SIG-M5 (cell line): ENCODE data around the gene SLC7A11.

ENCODE experiments used
- DNase-seq: peaks from one replicate; lab custom pipeline; 2025; lab: John Stamatoyannopoulos, UW

Gene SLC7A11

DNA sequence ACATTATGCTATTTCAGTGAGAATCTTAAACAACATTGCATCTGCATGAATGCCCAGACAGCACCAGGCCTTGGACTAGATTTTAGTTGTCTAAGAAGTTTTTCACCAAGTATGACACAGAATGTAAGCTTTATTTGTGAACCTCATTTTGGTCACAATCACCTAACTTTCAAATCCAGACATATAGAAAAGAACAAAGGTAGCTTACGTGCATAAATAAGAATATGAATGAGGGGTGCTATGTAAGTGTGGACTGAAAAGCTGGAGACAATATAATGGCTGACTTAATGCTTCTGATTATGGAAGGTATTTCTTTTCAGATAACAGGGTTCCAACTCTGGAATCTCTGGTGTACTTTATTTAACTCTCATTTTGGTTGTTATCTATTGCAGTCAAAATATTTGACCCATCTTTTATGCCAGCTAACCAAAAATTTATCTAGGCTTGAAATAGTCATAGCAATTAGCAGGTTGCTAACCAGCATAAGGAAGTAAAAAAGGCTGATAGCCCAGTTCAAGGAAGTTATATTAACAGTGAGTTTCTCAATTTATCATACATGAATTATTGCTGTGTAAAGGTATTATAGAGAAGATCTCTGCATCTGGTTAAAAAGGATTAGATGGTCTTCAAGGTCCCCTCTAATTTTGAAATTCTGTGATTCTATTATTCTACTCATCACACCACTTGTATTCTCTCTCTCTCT is 36.5 kb downstream of the SLC7A11 start:
- no peak for DNase-seq

DNA sequence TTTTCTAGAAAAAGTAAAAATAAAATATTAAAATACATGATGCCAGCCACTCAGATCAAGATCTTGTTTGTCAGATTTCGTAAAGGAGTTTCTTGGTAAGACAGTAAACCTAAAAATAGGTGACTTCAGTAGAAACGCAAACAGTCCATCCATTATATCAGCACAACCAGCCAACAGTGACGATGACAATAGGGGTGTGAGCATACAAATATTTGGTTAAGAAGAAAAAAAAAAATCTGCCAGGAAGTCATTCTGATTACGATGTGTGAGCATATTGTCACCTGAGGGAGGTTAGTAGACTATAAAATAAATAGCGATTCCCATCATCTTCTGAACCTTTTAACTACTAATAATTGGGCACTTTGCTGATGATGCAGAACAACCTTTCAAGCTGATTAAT is 37.6 kb downstream of the SLC7A11 start:
- no peak for DNase-seq

DNA sequence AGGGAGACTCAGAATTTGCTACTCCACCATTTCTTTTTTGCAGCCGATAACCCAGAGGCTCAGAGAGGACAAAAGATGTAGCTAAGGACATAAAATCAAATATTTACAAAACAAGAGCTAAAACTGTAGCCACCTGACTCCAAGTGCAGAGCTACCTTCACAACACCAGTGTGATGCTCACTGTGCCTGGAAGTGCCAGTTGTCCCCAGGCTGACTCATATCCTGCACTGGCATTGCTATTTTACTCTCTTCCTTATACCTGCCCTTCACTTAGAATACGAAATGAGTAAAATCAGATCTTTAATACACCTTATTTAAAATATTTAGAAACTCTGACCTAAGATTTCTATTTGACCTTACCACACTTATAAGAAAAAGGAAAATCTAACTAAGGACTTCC is 39.5 kb downstream of the SLC7A11 start:
- DNase-seq = no peak

DNA sequence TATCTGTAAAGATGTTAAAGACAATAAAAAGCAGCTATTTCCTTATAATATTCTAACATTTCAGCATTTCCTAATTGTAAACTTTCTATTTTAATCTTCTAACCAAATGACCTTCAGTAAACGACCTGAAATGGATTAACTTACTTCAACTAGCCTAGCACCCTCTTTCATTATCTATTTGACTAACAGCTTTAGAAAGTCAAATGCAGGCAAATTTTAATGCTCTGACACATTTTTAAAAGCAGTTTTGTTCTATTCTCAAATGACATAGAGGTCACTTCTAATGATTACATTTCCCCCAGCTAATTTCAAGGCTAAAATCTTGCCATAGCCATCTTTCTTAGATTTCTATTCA is 41.9 kb downstream of the SLC7A11 start:
- no peak for DNase-seq

DNA sequence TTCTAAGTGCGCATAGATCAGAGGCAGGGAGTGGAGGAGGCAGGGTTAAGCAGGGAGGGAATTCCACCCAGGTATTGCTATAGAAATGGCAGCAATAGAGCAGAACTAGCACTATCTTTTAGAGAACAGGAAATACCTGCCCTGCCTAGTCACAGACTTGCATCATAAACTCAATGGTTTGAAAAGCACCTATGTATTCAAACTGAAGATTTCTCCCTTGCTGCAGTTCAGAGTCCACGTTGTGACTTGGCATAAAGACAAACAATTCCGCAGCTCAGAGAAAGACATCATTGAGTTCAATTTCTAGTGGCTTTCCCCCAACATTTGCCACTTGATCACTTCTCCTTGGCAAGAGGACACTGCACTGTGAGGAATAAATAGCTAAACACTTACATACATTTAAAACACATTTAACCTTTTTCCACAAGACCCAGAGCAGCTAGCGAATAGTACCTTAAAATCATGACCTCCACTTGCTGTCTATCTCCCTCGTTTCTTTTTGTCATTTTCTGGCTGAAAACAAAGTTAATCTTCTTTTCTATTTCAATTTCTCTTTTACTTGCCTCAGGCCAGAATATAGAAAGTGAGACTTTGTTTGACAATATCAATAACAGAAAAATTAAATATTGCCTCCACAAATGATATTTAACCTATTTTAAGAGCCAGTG is 42.4 kb downstream of the SLC7A11 start:
- no peak for DNase-seq

DNA sequence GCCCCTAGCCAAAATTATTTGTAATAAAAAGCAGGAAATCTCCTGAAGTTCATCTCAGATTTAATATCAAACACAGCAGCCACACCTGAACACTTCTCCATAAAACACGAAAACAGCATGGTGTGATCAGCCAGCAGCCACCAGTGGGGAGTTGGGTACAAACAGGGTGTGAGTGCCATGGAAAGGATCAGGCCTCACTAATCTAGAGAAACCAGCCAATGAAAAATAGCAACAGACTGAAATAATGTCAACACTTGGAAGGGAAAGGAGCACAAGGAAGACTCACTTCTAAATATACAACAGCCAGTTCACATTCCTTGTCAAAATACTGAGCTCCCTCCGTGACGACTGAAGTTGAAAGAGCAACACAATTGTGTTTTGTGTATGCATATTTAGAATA is 46.0 kb downstream of the SLC7A11 start:
- no peak for DNase-seq

DNA sequence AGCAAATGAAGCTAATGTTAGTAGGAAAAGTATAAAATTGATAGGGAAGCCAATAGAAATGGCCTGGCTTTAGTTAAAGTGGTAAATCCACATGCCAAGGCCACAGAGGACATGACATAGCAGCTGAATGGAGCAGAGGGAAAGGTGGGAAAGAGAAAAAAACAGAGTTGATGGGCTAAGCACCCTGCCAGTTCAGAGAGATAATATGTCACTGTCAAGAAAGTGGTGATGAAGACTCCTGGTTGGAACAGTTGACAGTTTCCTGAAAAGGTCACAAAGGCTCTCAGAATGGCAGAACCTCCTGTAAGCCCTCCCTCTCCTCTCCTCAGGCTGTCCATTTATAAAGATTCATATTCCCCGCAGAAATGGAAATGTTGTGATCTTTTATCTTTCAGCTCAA is 48.2 kb downstream of the SLC7A11 start:
- DNase-seq = no peak

DNA sequence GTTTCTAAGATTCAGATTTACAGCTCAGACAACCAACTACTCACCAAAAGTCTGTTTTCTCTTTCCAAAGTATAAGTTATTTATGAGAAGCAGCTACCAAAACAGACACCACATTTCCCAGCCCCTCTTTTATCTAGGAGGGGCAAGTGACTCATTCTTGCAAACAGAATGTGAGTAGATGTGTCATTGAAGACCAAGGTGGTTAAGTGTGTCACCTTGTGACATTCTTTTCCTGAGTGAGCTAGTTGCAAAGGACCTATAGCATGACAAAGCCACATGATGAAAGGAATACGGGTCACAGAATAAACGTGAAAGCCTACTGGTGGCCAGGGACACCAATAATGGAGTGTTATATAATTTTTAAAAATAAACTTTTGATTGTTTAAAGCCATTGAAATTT is 50.0 kb downstream of the SLC7A11 start:
- no peak for DNase-seq

DNA sequence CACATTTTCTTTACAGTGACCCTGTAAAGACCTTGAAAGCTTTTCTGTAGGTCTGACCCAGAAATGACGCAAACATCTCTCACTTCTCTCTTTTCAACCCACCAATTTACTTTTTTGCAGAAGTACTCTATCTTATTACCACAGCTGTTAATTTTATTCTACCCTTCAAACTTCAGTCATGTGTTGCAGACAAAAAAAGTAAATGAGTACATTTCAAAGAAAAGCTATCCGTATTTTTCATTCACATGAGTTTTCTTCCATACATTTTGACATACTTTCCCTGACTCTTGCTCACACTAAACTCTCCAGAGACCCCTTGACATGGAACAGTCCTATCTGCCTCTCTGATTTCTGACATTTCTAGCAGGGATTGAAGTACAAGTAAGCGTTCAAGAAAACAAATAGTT is 51.7 kb downstream of the SLC7A11 start:
- DNase-seq = peak; percentile 82

DNA sequence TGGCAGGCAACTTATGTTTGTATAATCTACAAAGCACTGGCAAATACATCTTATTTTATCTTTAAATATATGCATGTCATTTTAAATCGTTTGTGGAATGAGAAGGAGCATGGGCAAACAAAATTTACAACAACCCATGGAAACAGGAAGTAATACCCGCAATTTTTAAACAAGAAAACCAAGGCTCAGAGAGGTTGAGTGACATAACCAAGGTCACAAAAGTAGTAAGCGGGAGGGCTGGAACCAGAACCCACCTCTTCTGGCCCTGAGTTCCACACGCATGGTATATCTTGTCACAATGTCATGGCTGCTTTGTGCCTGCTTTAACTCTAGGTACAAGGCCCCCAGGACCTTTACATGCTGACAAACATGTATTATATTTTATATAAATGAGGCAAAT is 52.9 kb downstream of the SLC7A11 start:
- peak; percentile 2 for DNase-seq

DNA sequence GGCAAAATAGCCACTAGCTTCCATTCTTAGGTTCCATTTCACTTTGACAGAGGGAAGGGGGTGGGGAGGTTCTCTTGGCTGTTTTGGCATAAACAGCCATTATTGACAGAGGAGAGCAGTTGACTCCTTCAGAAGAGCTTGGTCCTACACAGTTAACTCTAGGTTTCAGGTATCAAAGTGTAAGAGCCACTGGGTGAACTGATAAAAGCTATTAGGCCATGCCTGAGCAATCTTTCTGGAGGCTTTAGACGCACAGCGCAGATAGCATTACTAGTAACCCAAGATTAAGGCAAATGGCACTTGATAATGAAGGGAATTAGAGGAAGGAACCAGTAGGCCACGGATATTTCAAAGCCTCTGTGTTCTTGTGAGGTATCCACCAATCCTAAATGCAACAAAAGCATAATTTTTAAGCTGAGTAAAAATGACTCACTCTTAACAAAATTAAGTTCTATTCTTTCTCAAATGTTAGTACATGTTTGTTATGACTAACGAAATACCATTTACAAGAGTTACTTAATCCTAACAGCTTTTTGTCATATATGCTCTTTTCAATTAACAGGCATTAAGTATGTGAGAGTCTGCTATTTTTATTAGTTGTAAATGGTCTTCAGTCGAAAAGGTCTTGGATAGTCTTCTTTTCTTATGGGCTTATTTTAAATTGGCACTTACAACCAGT is 53.6 kb downstream of the SLC7A11 start:
- no peak for DNase-seq

DNA sequence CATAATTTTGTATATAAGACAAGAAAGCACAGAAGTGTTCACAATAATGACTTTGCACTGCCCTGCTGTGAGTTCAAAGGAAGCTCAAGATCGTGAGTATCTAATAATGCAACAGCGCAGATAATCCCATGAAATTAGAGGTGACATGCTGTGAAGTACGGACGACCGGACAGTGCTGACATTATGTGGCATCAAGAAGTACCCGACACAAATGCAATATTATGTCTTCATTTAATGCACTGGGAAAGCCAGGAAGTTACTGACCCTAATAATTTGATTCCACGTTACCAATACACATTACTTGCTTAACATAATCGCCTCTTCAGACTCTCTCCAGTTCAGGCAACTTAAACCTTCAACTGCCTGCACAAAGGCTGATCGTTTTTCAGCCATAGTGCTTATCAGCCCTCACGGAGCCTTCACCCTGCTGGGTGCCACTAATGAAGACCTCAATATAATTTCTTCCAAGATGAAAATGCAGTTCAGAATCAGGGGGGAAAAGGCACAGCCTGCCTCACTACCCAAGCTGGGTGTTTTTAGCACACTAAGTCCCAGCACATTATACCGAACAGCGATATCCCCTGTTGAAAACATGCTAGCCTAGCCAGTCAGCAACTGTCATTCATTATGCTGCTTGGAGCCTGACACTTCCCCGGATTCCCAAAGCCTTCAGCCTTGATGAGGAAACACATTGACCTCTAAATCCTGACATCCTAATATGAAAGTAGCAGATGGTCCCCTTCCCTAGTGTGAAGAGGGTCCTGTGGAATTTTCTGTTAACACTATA is 56.1 kb downstream of the SLC7A11 start:
- no peak for DNase-seq

DNA sequence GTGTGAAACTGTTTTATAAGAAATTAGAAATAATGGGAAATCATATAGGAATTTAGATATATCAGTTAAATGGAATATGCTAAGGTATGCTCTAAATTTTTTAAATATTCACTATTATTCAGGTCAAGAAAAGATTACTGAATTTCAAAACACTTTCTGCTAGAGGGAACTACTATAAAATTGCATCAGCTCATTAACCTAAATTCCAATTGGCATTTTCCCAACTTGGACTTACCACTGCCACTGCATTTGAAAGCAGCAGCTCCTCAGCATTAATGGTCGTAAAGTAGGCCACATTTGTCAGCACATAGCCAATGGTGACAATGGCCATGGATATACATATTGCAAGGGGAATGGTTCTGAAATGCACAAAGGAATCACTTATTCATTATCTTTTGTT is 57.3 kb downstream of the SLC7A11 start:
- DNase-seq = no peak

DNA sequence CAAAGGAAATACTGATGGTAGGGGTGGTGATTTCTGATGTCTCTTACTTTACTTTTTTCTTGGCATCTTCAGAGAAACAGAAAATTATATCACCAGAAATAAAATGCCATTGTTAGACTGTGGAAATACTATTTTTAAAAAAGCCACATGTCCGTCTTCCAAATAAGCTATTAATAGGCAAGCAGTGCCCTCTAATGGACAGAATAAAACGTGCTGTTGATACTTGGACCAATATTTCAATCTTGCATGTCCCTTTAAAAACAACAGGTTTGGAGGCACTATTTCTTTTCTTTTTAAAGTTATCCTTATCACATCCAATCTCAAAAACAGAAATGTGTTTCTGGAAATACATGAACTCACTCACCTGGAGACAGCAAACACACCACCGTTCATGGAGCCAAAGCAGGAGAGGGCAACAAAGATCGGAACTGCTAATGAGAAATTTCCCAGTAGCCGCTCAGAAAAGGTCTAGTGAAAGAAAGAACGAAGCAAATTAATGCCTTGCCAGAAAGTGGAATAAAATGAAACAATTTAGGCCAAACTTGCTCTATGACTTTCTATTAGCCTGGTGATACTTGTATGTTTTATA is 59.2 kb downstream of the SLC7A11 start:
- DNase-seq = no peak

DNA sequence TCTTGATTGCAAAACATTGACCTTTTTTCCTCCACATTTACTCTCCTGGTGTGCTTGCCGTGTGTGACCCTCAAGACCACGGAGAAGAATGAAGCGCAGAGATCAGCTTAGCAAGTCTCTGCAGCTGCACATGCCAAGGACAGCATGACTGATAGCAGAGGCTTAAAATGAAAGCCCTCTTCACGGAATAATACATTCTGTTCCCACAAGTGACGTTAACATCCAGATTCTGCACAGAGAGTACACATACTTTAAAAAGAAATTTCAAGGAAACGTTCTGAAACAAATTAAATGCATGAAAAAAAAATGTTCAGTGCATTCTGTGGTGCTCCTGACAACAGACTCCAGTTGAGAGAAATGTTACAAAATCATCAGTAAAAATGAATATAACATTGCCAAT is 60.9 kb downstream of the SLC7A11 start:
- DNase-seq = no peak

DNA sequence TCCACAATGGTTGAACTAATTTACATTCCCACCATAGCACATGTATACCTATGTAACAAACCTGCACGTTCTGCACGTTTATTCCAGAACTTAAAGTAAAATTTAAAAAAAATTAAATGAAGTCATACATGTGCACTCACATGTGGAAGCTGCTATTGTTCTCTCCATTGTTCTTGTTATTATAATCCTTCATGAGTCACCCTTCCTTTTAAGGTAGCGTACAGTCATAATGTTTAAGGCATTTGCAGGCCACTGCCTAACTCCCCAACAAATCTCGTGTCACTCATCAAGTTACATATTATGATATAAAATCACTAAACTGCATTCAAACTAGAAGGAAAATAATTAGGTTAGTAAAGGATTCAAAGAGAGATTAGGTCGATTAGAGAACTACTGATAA is 63.6 kb downstream of the SLC7A11 start:
- DNase-seq = no peak

DNA sequence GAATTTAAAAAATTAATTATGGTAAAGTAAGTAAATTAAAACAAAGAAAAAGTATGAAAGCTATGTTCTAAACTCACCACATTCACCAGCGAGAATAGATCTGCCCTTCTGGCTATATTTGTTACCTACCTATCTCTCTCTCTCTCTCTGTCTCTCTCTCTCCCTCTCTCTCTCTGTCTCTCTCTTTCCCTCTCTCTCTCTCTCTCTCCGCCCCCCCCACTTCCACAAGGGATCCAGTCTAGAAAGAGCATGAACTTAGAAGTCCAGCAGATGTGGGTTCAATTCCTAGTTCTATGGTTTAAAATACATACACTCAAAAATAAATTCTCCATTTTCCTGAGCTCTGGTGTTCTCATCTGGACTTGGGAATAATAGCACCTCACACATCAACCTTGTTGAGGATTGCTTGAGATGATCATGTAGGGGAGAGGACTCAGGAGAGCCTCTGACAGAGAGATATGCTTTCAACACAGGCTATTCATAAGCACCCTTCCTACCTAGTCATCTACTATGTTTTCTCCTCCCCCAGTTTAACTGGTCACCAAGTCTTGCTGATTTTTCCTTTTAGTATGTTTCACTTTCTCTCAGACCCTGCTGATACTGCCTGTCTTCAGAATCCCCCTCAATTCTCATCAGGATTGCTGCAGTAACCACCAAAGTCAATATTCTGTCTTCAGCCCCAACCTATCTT is 64.7 kb downstream of the SLC7A11 start:
- DNase-seq = no peak

DNA sequence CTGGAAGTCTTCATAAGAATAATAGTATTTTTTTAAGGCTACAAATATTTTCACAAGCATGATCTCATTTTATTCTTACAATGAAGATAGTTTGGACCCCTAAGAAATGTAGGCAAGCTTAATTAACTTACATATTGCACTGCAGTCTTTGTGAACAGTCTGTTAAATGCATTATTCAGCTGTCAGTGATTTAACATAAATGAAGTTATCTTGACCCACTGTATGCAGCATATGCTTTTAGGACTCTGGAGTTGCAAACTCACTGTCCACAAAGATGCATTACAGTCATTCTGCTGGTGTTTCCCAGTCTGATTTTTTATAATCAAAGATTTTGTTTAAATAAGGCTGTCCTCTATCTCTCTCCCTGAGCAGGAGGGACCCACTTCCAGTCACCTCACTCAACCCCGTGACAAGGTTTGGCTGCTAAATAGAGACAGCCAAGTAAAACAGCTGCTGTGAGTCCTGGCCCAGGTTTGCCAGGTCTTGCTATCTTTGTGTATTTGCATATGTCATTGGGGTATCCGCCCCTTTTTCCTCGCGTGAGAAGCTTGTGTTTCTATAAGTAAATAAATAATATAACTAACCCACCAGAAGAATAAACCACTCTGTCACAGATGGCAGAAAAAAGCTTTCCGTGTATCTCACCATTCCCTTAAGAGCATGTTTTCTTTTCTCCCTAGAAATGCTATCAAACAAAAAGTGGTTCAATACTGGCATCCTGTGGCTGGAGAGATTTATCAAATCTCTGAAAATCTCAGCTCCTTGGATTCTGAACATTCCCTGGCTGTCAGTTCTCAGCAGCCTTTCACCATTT is 67.0 kb downstream of the SLC7A11 start:
- DNase-seq = no peak

DNA sequence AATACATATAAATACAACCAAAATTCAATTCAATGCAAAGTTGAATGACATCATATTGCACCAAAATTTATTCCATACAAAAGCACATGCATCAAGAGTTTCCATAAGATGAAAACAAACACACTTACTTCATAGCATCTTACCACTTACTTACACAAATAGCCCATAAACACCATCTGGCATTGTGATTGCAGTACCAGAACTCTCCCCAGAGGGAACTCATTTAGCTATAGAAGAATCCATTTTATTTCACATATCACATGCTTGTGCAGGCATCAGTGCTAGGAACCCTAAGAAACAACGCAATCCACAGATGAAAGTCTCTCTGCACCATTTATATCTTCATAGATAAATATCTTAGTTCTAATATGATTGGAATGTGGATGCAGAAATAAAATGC is 77.9 kb downstream of the SLC7A11 start:
- DNase-seq = no peak

DNA sequence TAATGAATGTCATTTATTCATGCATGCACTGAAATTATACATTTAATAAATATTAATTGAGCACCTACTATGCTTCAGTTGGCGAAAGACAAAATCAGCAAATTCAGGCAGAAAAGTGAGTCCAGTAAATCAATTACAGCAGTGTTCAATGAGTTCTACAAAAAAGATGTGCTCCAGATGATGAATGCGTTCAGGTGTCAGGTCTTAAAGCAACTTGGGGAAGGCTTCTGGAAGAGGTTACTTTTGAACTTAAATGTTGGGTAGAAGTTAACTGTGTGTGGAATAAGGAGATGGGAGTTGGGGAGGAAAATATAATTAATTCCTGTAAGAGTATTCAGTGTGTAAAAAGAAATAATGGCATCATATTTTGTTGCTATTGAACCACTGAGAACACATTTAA is 79.0 kb downstream of the SLC7A11 start:
- no peak for DNase-seq

DNA sequence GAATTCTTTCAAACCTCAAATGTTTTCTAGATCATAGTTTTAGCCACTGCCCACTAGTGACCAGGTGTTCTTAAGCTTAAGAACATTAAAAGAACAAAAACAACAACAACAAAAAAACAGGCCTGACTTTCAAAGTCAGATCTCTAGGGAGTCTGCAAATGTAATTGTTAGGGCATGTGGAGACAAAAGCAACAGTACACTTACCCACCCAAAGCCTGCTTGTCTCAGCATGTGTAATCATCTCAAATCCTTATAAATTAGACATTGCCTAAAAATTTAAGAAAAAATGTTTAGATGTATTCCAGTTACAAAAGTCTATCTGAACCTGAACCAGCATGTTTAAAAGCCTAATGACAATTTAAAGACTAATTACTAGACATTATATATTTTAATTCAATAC is 79.9 kb downstream of the SLC7A11 start:
- no peak for DNase-seq
